NCI-H128 (cell line): ENCODE data around the gene PTPN3.

ENCODE experiments used
- DNase-seq: peaks from one replicate; lab custom pipeline; 2025; ENCODE audit not compliant: unreplicated experiment; lab: John Stamatoyannopoulos, UW

The PTPN3 gene

GRCh38 chr9:109426626-109427402 is 71.3 kb downstream of the PTPN3 start:
- no peak for DNase-seq

GRCh38 chr9:109424618-109425017 is 73.5 kb downstream of the PTPN3 start:
- DNase-seq, result no peak

GRCh38 chr9:109423877-109424276 is 74.2 kb downstream of the PTPN3 start:
- DNase-seq, result no peak

GRCh38 chr9:109422641-109423040 is 75.5 kb downstream of the PTPN3 start:
- DNase-seq, result no peak

GRCh38 chr9:109421026-109421970 is 76.8 kb downstream of the PTPN3 start:
- no peak for DNase-seq

- DNase-seq, result no peak
These were observed 78.6 kb downstream of the PTPN3 start for GRCh38 chr9:109419531-109419930.

GRCh38 chr9:109418827-109419226 is 79.3 kb downstream of the PTPN3 start:
- DNase-seq, result no peak

GRCh38 chr9:109417585-109418544 is 80.2 kb downstream of the PTPN3 start:
- no peak for DNase-seq

GRCh38 chr9:109417054-109417453 is 81.1 kb downstream of the PTPN3 start:
- DNase-seq, result no peak

- DNase-seq, result no peak
These were observed 81.9 kb downstream of the PTPN3 start for GRCh38 chr9:109416135-109416706.

- DNase-seq, result no peak
These were observed 83.9 kb downstream of the PTPN3 start for GRCh38 chr9:109414125-109414785.

GRCh38 chr9:109411798-109412352 is 86.2 kb downstream of the PTPN3 start:
- no peak for DNase-seq

GRCh38 chr9:109411069-109411761 is 86.9 kb downstream of the PTPN3 start:
- no peak for DNase-seq

GRCh38 chr9:109409773-109410397 is 88.2 kb downstream of the PTPN3 start:
- no peak for DNase-seq

- no peak for DNase-seq
These were observed 89.2 kb downstream of the PTPN3 start for GRCh38 chr9:109408759-109409462.

GRCh38 chr9:109403766-109404320 is 94.3 kb downstream of the PTPN3 start:
- DNase-seq, result no peak

GRCh38 chr9:109403116-109403515 is 95.0 kb downstream of the PTPN3 start:
- no peak for DNase-seq

GRCh38 chr9:109401990-109402318 is 96.2 kb downstream of the PTPN3 start:
- no peak for DNase-seq
